HCT116 (cell line): ENCODE results near the gene TUBA4A. TPM values are rescaled to one million over a fixed set of nuclear protein-coding genes. Genes with fewer than 3 reads are reported as not detected.

Source experiments
- ATAC-seq: fragments of 200-7000 bp; cut with Tn5 transposase; 2 replicates; pipeline ENCODE4 v1.9.1; 2020; ENCODE audit warnings: mild to moderate bottlenecking, moderate library complexity
- BruUV-seq: library from RNA; stranded (reverse); fragments of 400-500 nt; replicated peaks from 2 replicates; lab custom pipeline; 2021; lab: Mats Ljungman, UMichigan
- CTCF ChIA-PET: fragments of 300-600 bp; sonication (Branson Sonifier 250); formaldehyde crosslinking; loops from one replicate; lab custom pipeline; 2021; ENCODE audit warnings: antibody characterized with exemption; lab: Charles Lee
- POLR2A ChIA-PET: fragments of 300-600, 350-600 bp; sonication (Branson Sonifier 250); formaldehyde crosslinking; loops from one replicate; lab custom pipeline; 2021; ENCODE audit warnings: antibody characterized with exemption; lab: Charles Lee
- RAD21 ChIA-PET, 2 experiments: fragments of 300-600 bp; sonication (Branson Sonifier 250); formaldehyde crosslinking; loops; one replicate each; lab custom pipeline; 2023; ENCODE audit warnings: low total read pairs in 2 of 2; ENCODE audit not compliant: uncharacterized antibody in 2 of 2, unreplicated experiment in 2 of 2, low non-redundant PET in 1 of 2; lab: Charles Lee
- DNase-seq: peaks from one replicate; pipeline ENCODE4 v3.0.0-alpha.2; 2010; ENCODE audit warnings: low read depth, low spot score
- H2AFZ ChIP-seq: fragments of 200-600 bp; shearing (Covaris generic), sonication (generic); 2 replicates; pipeline ENCODE4 v1.6.1; 2017; ENCODE audit warnings: low read depth, mixed run types, mixed read lengths, antibody characterized with exemption, low read length; ENCODE audit not compliant: poor library complexity, severe bottlenecking
- H3K27ac ChIP-seq: 2 replicates; pipeline ENCODE4 v1.5.1; 2012; ENCODE audit warnings: low read depth, low read length
- H3K27me3 ChIP-seq: fragments of 200-600 bp; sonication (generic); 2 replicates; pipeline ENCODE4 v1.6.1; 2016; ENCODE audit warnings: mixed run types, low read length, mixed read lengths; ENCODE audit not compliant: insufficient read depth
- H3K36me3 ChIP-seq, 2 experiments: fragments of 200-500 bp in 1 of 2; fragments of 200-600 bp in 1 of 2; sonication (Bioruptor generic) in 1 of 2; sonication (generic) in 1 of 2; 2 replicates each; pipeline versions ENCODE4 v1.5.1 to v1.6.1; 2014 to 2016; ENCODE audit warnings: low read length in 2 of 2, inconsistent platforms in 1 of 2, mixed read lengths in 1 of 2, mixed run types in 1 of 2; ENCODE audit not compliant: insufficient read depth in 2 of 2, control insufficient read depth in 1 of 2
- H3K4me1 ChIP-seq, 2 experiments: fragments of 200-600 bp in 1 of 2; sonication (generic) in 1 of 2; 2 replicates each; pipeline versions ENCODE4 v1.5.1 to v1.6.1; 2012 to 2017; ENCODE audit warnings: low read length in 2 of 2, inconsistent platforms in 1 of 2, mild to moderate bottlenecking in 1 of 2, mixed read lengths in 1 of 2, mixed run types in 1 of 2, moderate library complexity in 1 of 2; ENCODE audit not compliant: insufficient read depth in 2 of 2, control insufficient read depth in 1 of 2
- H3K4me2 ChIP-seq: fragments of 200-600 bp; sonication (generic); 2 replicates; pipeline ENCODE4 v1.6.1; 2017; ENCODE audit warnings: mixed run types, low read length, mixed read lengths
- H3K4me3 ChIP-seq, 2 experiments: fragments of 200-600 bp in 1 of 2; sonication (generic) in 1 of 2; replicated peaks in 1 of 2; 2 replicates each; pipeline ENCODE4 v1.5.1; 2011 to 2016; ENCODE audit warnings: low read length in 2 of 2, control low read depth in 1 of 2, low read depth in 1 of 2, mild to moderate bottlenecking in 1 of 2, mixed read lengths in 1 of 2, mixed run types in 1 of 2
- H3K79me2 ChIP-seq: fragments of 200-600 bp; sonication (generic); 2 replicates; pipeline ENCODE4 v1.6.1; 2017; ENCODE audit warnings: mild to moderate bottlenecking, mixed run types, low read length, moderate library complexity, mixed read lengths; ENCODE audit not compliant: insufficient read depth
- H3K9ac ChIP-seq: fragments of 200-600 bp; sonication (generic); 2 replicates; pipeline ENCODE4 v1.6.1; 2016; ENCODE audit warnings: low read length, mixed read lengths
- H3K9me2 ChIP-seq: fragments of 200-600 bp; sonication (generic), shearing (Covaris generic); 2 replicates; pipeline ENCODE4 v1.6.1; 2017; ENCODE audit warnings: mixed run types, mild to moderate bottlenecking, moderate library complexity; ENCODE audit not compliant: insufficient read depth
- H3K9me3 ChIP-seq, 2 experiments: fragments of 200-500 bp in 1 of 2; fragments of 200-600 bp in 1 of 2; sonication (Bioruptor generic) in 1 of 2; sonication (generic) in 1 of 2; 2 replicates each; pipeline ENCODE4 v1.6.1; 2014 to 2017; ENCODE audit warnings: low read length in 2 of 2, mixed read lengths in 2 of 2, inconsistent platforms in 1 of 2, low read depth in 1 of 2, mild to moderate bottlenecking in 1 of 2, mixed run types in 1 of 2, moderate library complexity in 1 of 2; ENCODE audit not compliant: control insufficient read depth in 1 of 2, insufficient read depth in 1 of 2
- H4K20me1 ChIP-seq: fragments of 200-600 bp; sonication (generic), shearing (Covaris generic); 2 replicates; pipeline ENCODE4 v1.6.1; 2017; ENCODE audit warnings: mixed run types, mild to moderate bottlenecking, moderate library complexity; ENCODE audit not compliant: insufficient read depth
- ATF3 ChIP-seq: IDR thresholded peaks from 2 replicates; pipeline ENCODE4 v1.6.1; 2012
- CBX3 ChIP-seq: IDR thresholded peaks from 2 replicates; pipeline ENCODE4 v1.6.1; 2012; ENCODE audit warnings: low read depth
- CEBPB ChIP-seq: IDR thresholded peaks from 2 replicates; pipeline ENCODE4 v1.6.1; 2012; ENCODE audit warnings: low read depth
- CTCF ChIP-seq, 3 experiments: fragments of 200-600 bp in 1 of 3; sonication (generic) in 1 of 3; IDR thresholded peaks in 2 of 3; conservative IDR thresholded peaks in 1 of 3; 2 replicates each; pipeline ENCODE4 v1.5.1; 2012 to 2017; ENCODE audit warnings: low read depth in 2 of 3, low read length in 2 of 3, antibody characterized with exemption in 1 of 3, borderline replicate concordance in 1 of 3, control low read depth in 1 of 3, mild to moderate bottlenecking in 1 of 3, mixed read lengths in 1 of 3, mixed run types in 1 of 3, moderate library complexity in 1 of 3; ENCODE audit not compliant: insufficient read depth in 1 of 3
- EGR1 ChIP-seq: IDR thresholded peaks from 2 replicates; pipeline ENCODE4 v1.6.1; 2012; ENCODE audit warnings: low read depth
- ELF1 ChIP-seq: IDR thresholded peaks from 2 replicates; pipeline ENCODE4 v1.6.1; 2012; ENCODE audit warnings: low read depth, borderline replicate concordance
- EZH2 ChIP-seq: fragments of 200-600 bp; sonication (generic); IDR thresholded peaks from 2 replicates; pipeline ENCODE4 v1.6.1; 2017; ENCODE audit warnings: antibody characterized with exemption, mixed run types
- EZH2phosphoT487 ChIP-seq: fragments of 200-600 bp; IDR thresholded peaks from 2 replicates; pipeline ENCODE4 v1.6.1; 2018; ENCODE audit warnings: antibody characterized with exemption, borderline replicate concordance
- FOSL1 ChIP-seq: IDR thresholded peaks from 2 replicates; pipeline ENCODE4 v1.6.1; 2012; ENCODE audit warnings: low read depth
- JUND ChIP-seq: IDR thresholded peaks from 2 replicates; pipeline ENCODE4 v1.6.1; 2012
- MAX ChIP-seq: IDR thresholded peaks from 2 replicates; pipeline ENCODE4 v1.6.1; 2012
- POLR2A ChIP-seq: IDR thresholded peaks from 2 replicates; pipeline ENCODE4 v1.7.0; 2011; ENCODE audit warnings: borderline replicate concordance; ENCODE audit not compliant: insufficient read depth, insufficient read length; ENCODE audit errors: extremely low read depth
- POLR2AphosphoS5 ChIP-seq: IDR thresholded peaks from 2 replicates; pipeline ENCODE4 v1.6.1; 2011; ENCODE audit warnings: mild to moderate bottlenecking, low read depth, low read length, moderate library complexity
- RAD21 ChIP-seq: IDR thresholded peaks from 2 replicates; pipeline ENCODE4 v1.6.1; 2012; ENCODE audit warnings: low read depth, mild to moderate bottlenecking
- REST ChIP-seq: IDR thresholded peaks from 2 replicates; pipeline ENCODE4 v1.6.1; 2012; ENCODE audit warnings: low read depth
- SIN3A ChIP-seq: IDR thresholded peaks from 2 replicates; pipeline ENCODE4 v1.6.1; 2012; ENCODE audit warnings: low read depth
- SP1 ChIP-seq: IDR thresholded peaks from 2 replicates; pipeline ENCODE4 v1.6.1; 2012; ENCODE audit warnings: low read depth
- SRF ChIP-seq: IDR thresholded peaks from 2 replicates; pipeline ENCODE4 v1.6.1; 2012; ENCODE audit warnings: low read depth
- TCF7L2 ChIP-seq: IDR thresholded peaks from 2 replicates; pipeline ENCODE4 v1.7.0; 2011; ENCODE audit warnings: borderline replicate concordance, inconsistent platforms; ENCODE audit not compliant: insufficient read depth, insufficient read length; ENCODE audit errors: extremely low read depth
- YY1 ChIP-seq: IDR thresholded peaks from 2 replicates; pipeline ENCODE4 v1.6.1; 2011; ENCODE audit warnings: low read length, low read depth, moderate library complexity, mild to moderate bottlenecking; ENCODE audit not compliant: insufficient replicate concordance; ENCODE audit errors: extremely low read depth
- ZFX ChIP-seq: fragments of 450-650 bp; IDR thresholded peaks from 2 replicates; pipeline ENCODE4 v1.6.1; 2017
- ZNF274 ChIP-seq: fragments of 200-500 bp; sonication (Bioruptor generic); IDR thresholded peaks from 2 replicates; pipeline ENCODE4 v1.6.1; 2014; ENCODE audit warnings: mild to moderate bottlenecking, low read depth, low read length, inconsistent platforms
- intact Hi-C: fragments of 100-400 bp; cut with micrococcal nuclease; formaldehyde crosslinking; loops from 2 replicates; pipeline ENCODE4 v1.10.0; 2022
- total RNA-seq: library from RNA; stranded (reverse); gene quantifications from one replicate; pipeline ENCODE4 v1.2.1, GENCODE V29; 2021; ENCODE audit not compliant: unreplicated experiment

TUBA4A gene
- total RNA-seq, 1 experiment from 2014 or later = 32.7 TPM

GRCh38 chr2:219206328-219207133 lies 47.2 kb downstream of the TUBA4A start, which contains the start of gene ZFAND2B:
ZFAND2B (plus strand) TSS chr2:219206782; CDS start chr2:219206988, 206 bp downstream.
- POLR2A ChIA-PET = interaction anchor here (0.8 to 2.2 kb wide), 6 partner anchors 10 to 43 kb away, joined by 3 to 18 read pairs (median 4); partner anchors contain the start of genes ANKZF1, ATG9A and CNPPD1
- peaks cover 0 to 9% of the 10 kb centered on the region in 2 experiments; a peak in 2 of 4 replicates for H3K9me3 ChIP-seq
- RAD21 ChIA-PET = interaction anchor here in 1 of 2 experiments (0.6 kb wide), 1 partner anchor 9 kb away, joined by 9 read pairs; no protein-coding TSS in a partner anchor
- ATAC-seq (peak; percentile 97), DNase-seq (peak; percentile 78)
- peak within 1 kb of the TSS; percentile 77 for H3K9ac ChIP-seq
- H3K4me1 ChIP-seq = peaks cover 11 to 17% of the 10 kb centered on the region in 2 experiments
- no peaks in the 10 kb centered on the region for H3K9me2 ChIP-seq
- no peaks in the 10 kb centered on the region for H3K27me3 ChIP-seq
- H3K4me2 ChIP-seq = peak within 1 kb of the TSS; percentile 94
- H3K36me3 ChIP-seq = peaks cover 10 to 13% of the 10 kb centered on the region in 2 experiments; a peak in 3 of 4 replicates
- intact Hi-C loops = loop anchor here (2.0 kb wide), 1 partner anchor 30 kb away; the partner anchor contains the start of gene CNPPD1
- H3K4me3 ChIP-seq = peak within 1 kb of the TSS; percentile 67
- H3K79me2 ChIP-seq = no peaks in the 10 kb centered on the region
- CTCF ChIA-PET = interaction anchor here (1.1 to 1.7 kb wide), 4 partner anchors 9 to 88 kb away, joined by 3 to 6 read pairs (median 4); partner anchors contain the start of gene ABCB6
- TSS peak; percentile 92 for BruUV-seq
- no peak within 1 kb of the TSS for H2AFZ ChIP-seq
- H4K20me1 ChIP-seq = no peaks in the 10 kb centered on the region
- peak within 1 kb of the TSS; percentile 68 for H3K27ac ChIP-seq
- TF ChIP-seq ATF3 = no peak
- TF ChIP-seq REST = no peak
- no peak for TF ChIP-seq EZH2
- no peak for TF ChIP-seq CBX3
- no peak for TF ChIP-seq FOSL1
- peak; percentile 70 for TF ChIP-seq MAX
- peak; percentile 93 for TF ChIP-seq SIN3A
- TF ChIP-seq POLR2A = peak; percentile 94
- TF ChIP-seq EZH2phosphoT487 = no peak
- peak; percentile 35 for TF ChIP-seq TCF7L2
- no peak for TF ChIP-seq ZNF274
- TF ChIP-seq ZFX = no peak
- TF ChIP-seq CEBPB = no peak
- TF ChIP-seq YY1 = no peak
- no peak for TF ChIP-seq ELF1
- TF ChIP-seq SP1 = peak; percentile 50
- TF ChIP-seq EGR1 = no peak
- TF ChIP-seq RAD21 = no peak
- no peak for TF ChIP-seq SRF
- TF ChIP-seq POLR2AphosphoS5 = peak; percentile 99
- TF ChIP-seq JUND = no peak
- TF ChIP-seq CTCF (IDR thresholded peaks at IDR 0.05 in 2 of 3, conservative IDR thresholded peaks at IDR 0.05 in 1 of 3; ENCODE audit: borderline replicate concordance in 1 of 3, insufficient read depth in 1 of 3, low read depth in 2 of 3, low read length in 2 of 3) = no peak; a peak in 1 of 6 replicates
